ACHN (cell line): Measurements from ENCODE around the gene DHX32.
A peak's percentile ranks its signal among the peaks of the same experiment; 100 is the strongest.

Experiments used
- DNase-seq: peaks from one replicate; pipeline ENCODE4 v3.0.0-alpha.2; 2015
- in situ Hi-C: cut with HindIII; loops from 2 replicates; pipeline ENCODE4 v1.10.0; 2017; ENCODE audit warnings: low sequenced_read_pairs, low pct_ligation_motif_present, low pct_unique_long_range_greater_than_20kb

Gene DHX32

GRCh38 chr10:125857185-125857760 lies 23.8 kb downstream of the DHX32 start:
- in situ Hi-C loops = no loop called here
- no peak for DNase-seq

- in situ Hi-C loops = no loop called here
- DNase-seq = no peak
Measured at GRCh38 chr10:125852487-125852886, 28.6 kb downstream of the DHX32 start.

DNA sequence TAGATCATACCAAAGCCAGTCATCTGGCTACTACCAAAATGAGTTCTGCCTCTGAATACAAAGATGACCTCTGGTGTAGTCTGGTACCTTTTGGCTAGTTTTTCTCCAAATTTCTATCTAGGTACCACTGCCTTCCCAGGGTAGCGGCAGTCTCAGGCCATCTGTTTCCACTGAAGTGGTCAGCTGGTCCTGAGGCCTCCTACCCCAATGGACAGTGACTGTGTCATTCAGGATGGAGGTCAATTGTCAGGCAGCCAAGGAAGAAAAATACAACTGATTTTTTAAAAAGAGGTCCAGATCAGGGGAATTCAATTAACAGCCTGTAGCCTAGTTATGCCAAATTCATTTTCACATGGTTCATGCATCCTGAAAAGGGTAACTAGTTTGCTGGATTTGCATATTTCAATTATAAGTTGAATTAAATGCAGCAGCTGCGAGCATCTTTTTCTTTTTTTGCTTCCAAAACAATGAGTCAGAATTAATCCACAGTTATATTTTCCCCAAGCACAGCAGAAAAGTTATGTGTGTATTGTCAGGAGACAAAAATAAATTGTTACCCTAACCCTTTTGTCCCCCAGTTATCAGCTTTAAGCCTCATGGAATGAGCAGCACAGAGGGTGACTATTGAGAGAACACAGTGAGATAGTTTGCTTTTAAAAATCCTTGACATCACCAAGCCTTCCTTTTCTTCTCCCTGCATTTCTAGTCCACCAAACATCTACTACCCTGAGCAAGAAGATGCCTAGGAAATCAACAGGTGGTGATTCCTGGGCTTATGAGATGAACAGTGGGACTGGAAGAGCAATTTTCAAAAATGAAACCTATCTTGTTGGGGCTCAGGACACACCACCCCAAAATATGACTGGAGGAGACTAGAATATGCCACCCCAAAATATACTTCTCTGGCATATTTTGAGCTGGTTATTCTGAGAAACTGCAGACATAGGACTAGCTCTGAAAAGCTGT lies 30.0 kb downstream of the DHX32 start:
- in situ Hi-C loops = no loop called here

GRCh38 chr10:125849448-125849847 lies 31.6 kb downstream of the DHX32 start:
- in situ Hi-C loops = no loop called here
- no peak for DNase-seq

More for the DNA sequence above, 30.0 kb downstream of the DHX32 start:
- no peak for DNase-seq

DNA sequence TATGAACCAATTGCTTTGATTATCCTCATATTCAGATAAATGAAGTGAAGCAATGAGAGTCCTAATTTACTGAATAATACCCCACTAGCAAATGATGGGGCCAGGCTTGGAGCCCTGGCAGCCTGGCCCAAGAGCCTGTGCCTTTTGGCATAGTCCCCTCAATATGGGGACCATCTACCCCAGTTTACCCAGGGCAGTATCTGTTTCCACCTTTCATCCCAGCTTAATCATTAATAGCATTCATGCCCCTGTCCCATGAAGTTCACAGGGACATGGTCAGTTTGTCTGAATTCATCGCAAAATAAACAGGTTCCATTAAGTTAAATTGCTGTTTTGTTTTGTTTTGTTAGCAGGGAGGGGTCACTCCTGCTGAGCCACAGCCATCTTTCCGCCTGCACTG lies 32.2 kb downstream of the DHX32 start:
- in situ Hi-C loops = no loop called here

GRCh38 chr10:125848371-125848770 lies 32.7 kb downstream of the DHX32 start:
- in situ Hi-C loops = no loop called here
- no peak for DNase-seq

More for the DNA sequence above, 32.2 kb downstream of the DHX32 start:
- DNase-seq = no peak

- in situ Hi-C loops = no loop called here
- DNase-seq = no peak
Measured at GRCh38 chr10:125846894-125847293, 34.2 kb downstream of the DHX32 start.

- in situ Hi-C loops = no loop called here
- no peak for DNase-seq
Measured at GRCh38 chr10:125845617-125846016, 35.5 kb downstream of the DHX32 start.

DNA sequence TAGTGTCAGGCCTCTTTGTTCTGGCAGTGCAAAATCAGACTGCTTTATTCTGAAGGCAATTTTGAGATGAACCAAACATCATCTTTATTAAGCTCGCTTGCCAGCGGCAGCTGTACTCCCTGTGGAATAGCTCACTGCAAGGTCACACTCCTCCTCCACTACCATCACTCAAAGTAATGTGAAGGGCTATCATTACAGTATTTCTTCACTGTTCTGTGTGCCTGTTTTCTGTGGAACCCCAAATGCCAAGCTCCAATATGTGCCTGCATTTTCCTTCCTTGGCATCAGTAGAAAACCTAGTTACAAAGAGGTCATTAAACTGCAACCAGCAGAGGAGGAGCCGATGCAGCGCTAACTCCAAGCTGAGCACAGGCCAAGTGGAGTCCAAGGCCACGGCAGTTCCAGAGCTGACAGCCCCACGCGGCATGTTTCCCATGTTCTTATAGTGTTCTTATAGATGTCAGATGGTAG lies 36.3 kb downstream of the DHX32 start:
- in situ Hi-C loops = no loop called here
- no peak for DNase-seq

DNA sequence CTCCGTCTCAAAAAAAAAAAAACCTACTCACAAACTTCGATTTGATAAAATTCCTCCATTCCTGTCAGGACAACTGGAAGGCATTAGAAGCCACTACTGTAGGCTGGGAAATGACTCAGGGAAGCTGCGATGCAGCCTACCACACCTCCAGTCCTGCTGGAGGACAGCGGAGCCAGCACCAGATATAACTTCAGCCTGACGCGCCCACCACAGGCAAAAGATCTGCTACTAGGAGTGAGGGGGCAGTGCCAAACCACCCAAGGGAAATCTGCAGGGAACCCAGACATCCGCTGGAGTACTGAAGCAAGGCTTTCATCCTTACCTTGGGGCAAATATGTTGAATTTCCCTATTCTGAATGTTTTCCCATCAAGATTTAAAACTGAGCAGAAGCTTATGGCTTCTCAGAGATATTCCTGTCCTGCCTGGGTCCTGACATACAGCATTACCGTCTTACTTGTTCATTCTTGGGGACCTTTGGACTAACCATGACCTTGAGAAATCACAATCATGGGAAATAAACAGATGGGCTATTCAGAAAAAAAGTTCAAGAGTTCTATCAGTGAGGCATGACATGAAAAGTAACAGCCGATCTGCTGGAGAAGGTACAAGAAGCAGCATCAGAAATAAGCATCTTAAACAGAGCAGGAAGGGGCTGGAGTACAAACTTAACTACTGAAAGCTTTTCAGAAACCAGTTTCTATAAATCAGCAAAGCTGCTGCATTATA lies 37.3 kb downstream of the DHX32 start:
- DNase-seq = no peak
- in situ Hi-C loops = no loop called here

DNA sequence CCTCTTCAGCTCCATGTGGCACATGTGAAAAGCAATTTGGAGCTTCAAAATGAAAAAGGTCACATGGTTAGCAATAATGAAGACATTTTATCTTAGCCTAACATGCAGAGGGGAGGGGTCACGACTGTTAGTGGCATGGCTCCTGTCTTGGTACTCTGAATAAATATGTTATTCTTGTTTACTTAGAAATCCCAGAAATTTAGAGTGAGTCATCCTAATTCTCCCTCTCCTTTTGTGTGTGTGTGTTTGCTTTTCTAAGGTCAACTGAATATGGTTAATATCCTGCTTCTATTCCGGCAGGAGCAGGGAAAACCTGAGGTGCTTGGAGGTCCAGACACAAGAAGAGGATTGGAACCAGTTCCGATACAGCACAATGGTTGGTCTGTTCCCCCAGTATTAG lies 40.1 kb downstream of the DHX32 start:
- no peak for DNase-seq
- in situ Hi-C loops = no loop called here

- in situ Hi-C loops = no loop called here
- DNase-seq = no peak
Measured at GRCh38 chr10:125840406-125840805, 40.7 kb downstream of the DHX32 start.

DNA sequence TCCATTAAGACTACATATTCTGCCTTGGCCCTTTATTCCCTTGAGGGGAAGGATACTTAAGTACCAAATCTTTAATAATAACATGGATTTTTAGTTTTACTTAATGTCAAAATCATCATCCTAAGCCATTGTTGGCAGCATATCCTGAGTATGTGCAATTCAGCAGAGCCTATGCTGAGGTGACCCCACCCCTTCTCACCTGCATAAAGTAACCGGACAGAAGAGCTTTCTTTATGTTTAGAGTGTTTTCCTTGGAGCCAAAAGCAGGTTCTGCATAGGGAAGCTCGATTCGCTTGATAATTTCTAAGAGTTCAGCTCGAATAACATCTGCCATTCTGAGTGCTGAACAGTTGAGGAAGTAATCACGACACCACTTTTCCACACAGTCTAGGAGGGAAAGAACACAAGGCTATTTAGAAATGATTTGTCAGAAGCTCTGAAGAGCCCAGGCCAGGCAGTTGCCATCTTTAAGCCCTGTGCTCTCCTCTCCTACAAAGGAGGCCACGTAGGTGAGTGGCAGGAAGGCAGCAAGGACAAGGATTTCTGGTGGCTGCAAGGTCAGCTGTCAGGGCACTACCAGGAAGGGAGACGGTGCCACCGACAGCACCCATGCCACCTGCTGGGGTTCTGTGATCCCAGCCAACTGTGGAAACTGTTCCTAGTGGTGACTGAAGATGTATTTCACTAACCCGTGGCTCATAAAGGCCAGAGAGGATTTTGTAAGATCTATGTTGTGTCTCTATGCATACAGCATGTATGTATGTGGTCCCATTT lies 42.1 kb downstream of the DHX32 start:
- in situ Hi-C loops = no loop called here
- no peak for DNase-seq

DNA sequence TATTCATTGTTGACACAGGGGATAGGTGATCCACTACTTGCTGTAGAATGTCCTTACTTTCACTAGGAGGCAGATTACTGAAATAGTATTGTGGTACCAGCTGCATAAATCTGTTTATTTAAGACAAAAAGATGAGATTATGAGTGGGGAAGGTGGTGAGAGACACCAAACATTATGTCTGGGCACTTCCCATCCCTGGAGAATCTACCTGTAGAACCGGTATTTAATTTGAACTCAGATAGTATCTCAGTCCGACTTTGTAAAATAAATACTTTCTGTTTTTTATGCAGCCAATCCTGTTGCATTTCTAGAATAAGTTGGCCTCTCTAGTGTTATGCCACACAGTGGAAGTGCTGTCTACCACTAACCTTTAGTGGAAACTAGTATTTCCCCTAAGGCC lies 44.3 kb downstream of the DHX32 start:
- in situ Hi-C loops = no loop called here

GRCh38 chr10:125828311-125828710 lies 52.8 kb downstream of the DHX32 start:
- DNase-seq = no peak
- in situ Hi-C loops = no loop called here

More for the DNA sequence above, 44.3 kb downstream of the DHX32 start:
- no peak for DNase-seq

DNA sequence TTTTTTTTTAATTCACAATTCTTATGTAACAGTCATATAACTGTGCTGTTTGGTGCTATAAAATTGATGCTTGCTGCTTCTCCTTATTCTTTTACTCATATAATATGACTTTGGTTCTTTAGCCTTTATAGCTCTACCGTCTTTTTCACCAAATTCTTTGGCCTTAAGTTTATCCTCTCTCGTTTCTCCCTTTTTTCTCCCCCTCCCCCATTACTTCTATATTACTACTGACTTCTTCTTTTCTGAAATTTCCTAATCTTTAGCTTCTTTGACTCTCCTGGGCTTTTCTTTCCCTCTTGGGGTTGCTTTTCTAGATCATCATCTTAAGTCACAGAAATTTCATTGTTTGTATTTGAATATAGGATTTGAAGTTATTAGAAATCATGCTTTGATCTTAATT lies 54.0 kb downstream of the DHX32 start:
- in situ Hi-C loops = no loop called here
- no peak for DNase-seq

- in situ Hi-C loops = no loop called here
- peak; percentile 40 for DNase-seq
Measured at GRCh38 chr10:125824736-125825135, 56.4 kb downstream of the DHX32 start.

DNA sequence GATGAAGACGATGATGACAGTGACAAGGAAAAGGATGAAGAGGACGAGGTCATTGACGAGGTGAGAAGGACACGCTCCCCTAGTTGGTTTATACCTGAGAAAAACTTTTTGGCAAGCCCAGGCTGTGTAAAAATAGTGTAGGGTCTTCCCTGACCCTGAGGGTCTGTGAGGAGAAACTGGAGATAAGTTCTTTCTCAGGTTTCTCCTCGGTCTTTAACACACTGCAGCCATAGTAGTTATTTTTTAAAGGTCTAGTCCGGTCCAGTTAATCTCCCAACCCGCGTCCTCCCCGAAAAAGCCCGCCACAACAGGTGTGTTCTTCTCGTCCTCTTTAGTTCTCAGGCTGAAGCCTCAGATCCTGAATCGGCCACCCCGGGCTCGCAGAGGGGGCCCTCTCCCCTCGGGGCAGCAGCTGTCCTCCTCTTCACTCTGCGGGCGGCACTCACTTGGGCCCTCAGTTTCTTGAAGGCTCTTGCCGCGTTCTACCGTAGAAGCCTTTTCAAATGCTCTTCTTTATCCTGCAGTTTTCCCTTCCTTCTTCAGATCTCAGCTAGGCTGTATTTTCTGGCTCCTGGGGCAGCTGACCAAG lies 57.3 kb downstream of the DHX32 start:
- DNase-seq = peak; percentile 26
- in situ Hi-C loops = no loop called here
